Naive thymus-derived CD8-positive, alpha-beta T cell (primary cell): Measurements from ENCODE around the gene FBLN1. TPM values are rescaled to one million over a fixed set of nuclear protein-coding genes. Genes with fewer than 3 reads are reported as not detected.

Source experiments
- ATAC-seq, 2 donors: fragments of 150-1000 bp; cut with Tn5 transposase in 1 of 2; sonication (Bioruptor Pico), chemical (Tn5 transposase) in 1 of 2; 1 replicate in 1 of 2; 2 replicates in 1 of 2; pipeline ENCODE4 v1.10.0; 2021; ENCODE audit warnings: mild to moderate bottlenecking in 2 of 2, moderate library complexity in 2 of 2
- POLR2A ChIA-PET: fragments of 350-600 bp; sonication (Branson Sonifier 250); formaldehyde crosslinking; loops from one replicate; lab custom pipeline; 2021; ENCODE audit warnings: antibody characterized with exemption; lab: Charles Lee
- DNase-seq, 10 donors: peaks; one replicate each; pipeline versions ENCODE4 v3.0.0 to v3.0.0-alpha.2; 2020 to 2022
- H3K27ac Mint-ChIP-seq, 10 donors: one replicate each; pipeline ENCODE4 v1.8.0; 2020 to 2022; ENCODE audit warnings: mild to moderate bottlenecking in 10 of 10, mixed read lengths in 10 of 10, moderate library complexity in 4 of 10, inconsistent platforms in 1 of 10
- H3K27me3 Mint-ChIP-seq, 5 donors: one replicate each; pipeline ENCODE4 v1.8.0; 2021 to 2022; ENCODE audit warnings: mixed read lengths in 5 of 5
- H3K36me3 Mint-ChIP-seq, 3 donors: one replicate each; pipeline ENCODE4 v1.8.0; 2020 to 2022; ENCODE audit warnings: mixed read lengths in 3 of 3, mild to moderate bottlenecking in 2 of 3, inconsistent platforms in 1 of 3
- H3K4me1 Mint-ChIP-seq, 4 donors: one replicate each; pipeline ENCODE4 v1.8.0; 2021 to 2022; ENCODE audit warnings: mixed read lengths in 4 of 4
- H3K4me3 Mint-ChIP-seq, 10 donors: one replicate each; pipeline ENCODE4 v1.8.0; 2020 to 2022; ENCODE audit warnings: mild to moderate bottlenecking in 10 of 10, mixed read lengths in 10 of 10, moderate library complexity in 6 of 10, inconsistent platforms in 1 of 10
- H3K9me3 Mint-ChIP-seq, 9 donors: one replicate each; pipeline ENCODE4 v1.8.0; 2020 to 2022; ENCODE audit warnings: mixed read lengths in 9 of 9, mild to moderate bottlenecking in 3 of 9, inconsistent platforms in 1 of 9, moderate library complexity in 1 of 9
- polyA plus RNA-seq, 3 donors: library from polyadenylated mRNA; unstranded; fragments of 300-500 nt; fragmentation: Illumina TruSeq; gene quantifications; one replicate each; pipeline ENCODE4 v1.2.3, GENCODE V29; 2021
- total RNA-seq, 8 experiments: library from RNA in 2 of 8; stranded (reverse) in 2 of 8; gene quantifications; one replicate each; pipeline ENCODE4 v1.2.3 and lab custom pipeline; 2021 to 2026

FBLN1 gene
- total and polyA plus RNA-seq, 5 experiments from 2014 or later, result not detected

- no peak for DNase-seq
- Mint-ChIP-seq H3K27ac (peak overlapping the region in 7 of 10 donors; percentile 32 to 87 (median 71)), H3K4me1 (peaks cover 9 to 19% (median 16%) of the 10 kb centered on the region in 4 donors), H3K9me3 (peaks cover 0 to 9% (median 4%) of the 10 kb centered on the region in 9 donors), H3K36me3 (peaks cover 0 to 4% (median 0%) of the 10 kb centered on the region in 3 donors), H3K4me3 (peak overlapping the region in 1 of 10 donors; percentile 41), H3K27me3 (peaks cover 0 to 9% (median 3%) of the 10 kb centered on the region in 5 donors)
- no peak for ATAC-seq
- POLR2A ChIA-PET, result no interaction called here
These were observed 79.7 kb downstream of the FBLN1 start for GRCh38 chr22:45582236-45582954.

- Mint-ChIP-seq H3K4me3 (peak overlapping the region in 1 of 10 donors; percentile 41), H3K9me3 (peaks cover 0 to 9% (median 4%) of the 10 kb centered on the region in 9 donors)
- POLR2A ChIA-PET, result interaction anchor here (1.6 kb wide), 1 partner anchor 11 kb away, joined by 3 read pairs; no protein-coding TSS in a partner anchor
These were observed 80.3 kb downstream of the FBLN1 start for GRCh38 chr22:45582955-45583320.

GRCh38 chr22:45583504-45583903 is 80.8 kb downstream of the FBLN1 start:
- ATAC-seq (no peak), DNase-seq (peak in 4 of 10 donors; percentile 2 to 36 (median 24))
- Mint-ChIP-seq H3K4me3 (peak overlapping the region in 4 of 10 donors; percentile 16 to 41 (median 34)), H3K36me3 (peaks cover 0 to 4% (median 0%) of the 10 kb centered on the region in 3 donors), H3K27me3 (peaks cover 4 to 10% (median 6%) of the 10 kb centered on the region in 5 donors), H3K27ac (peak overlapping the region; percentile 14 to 92 (median 68)), H3K9me3 (peaks cover 0 to 9% (median 4%) of the 10 kb centered on the region in 9 donors), H3K4me1 (peaks cover 11 to 18% (median 14%) of the 10 kb centered on the region in 4 donors)
- POLR2A ChIA-PET, result interaction anchor here (1.6 kb wide), 1 partner anchor 10 kb away, joined by 3 read pairs; no protein-coding TSS in a partner anchor

More at GRCh38 chr22:45582955-45583320, 80.3 kb downstream of the FBLN1 start:
- peaks cover 11 to 18% (median 15%) of the 10 kb centered on the region in 4 donors for H3K4me1 Mint-ChIP-seq
- peaks cover 4 to 9% (median 7%) of the 10 kb centered on the region in 5 donors for H3K27me3 Mint-ChIP-seq
- no peak for ATAC-seq
- peak overlapping the region in 9 of 10 donors; percentile 25 to 87 (median 71) for H3K27ac Mint-ChIP-seq
- H3K36me3 Mint-ChIP-seq, result peaks cover 0 to 4% (median 0%) of the 10 kb centered on the region in 3 donors
- no peak for DNase-seq

- ATAC-seq (no peak), DNase-seq (no peak)
- Mint-ChIP-seq H3K27ac (peak overlapping the region in 2 of 10 donors; percentile 86 to 92), H3K4me1 (peaks cover 11 to 18% (median 14%) of the 10 kb centered on the region in 4 donors), H3K36me3 (peaks cover 0 to 4% (median 0%) of the 10 kb centered on the region in 3 donors), H3K4me3 (no peak overlapping the region), H3K27me3 (peaks cover 4 to 10% (median 6%) of the 10 kb centered on the region in 5 donors), H3K9me3 (peaks cover 0 to 9% (median 4%) of the 10 kb centered on the region in 9 donors)
- POLR2A ChIA-PET, result interaction anchor here (1.6 kb wide), 1 partner anchor 9 kb away, joined by 3 read pairs; no protein-coding TSS in a partner anchor
These were observed 81.5 kb downstream of the FBLN1 start for GRCh38 chr22:45584121-45584570.

GRCh38 chr22:45584621-45585436 is 82.1 kb downstream of the FBLN1 start:
- Mint-ChIP-seq H3K27me3 (peaks cover 4 to 10% (median 6%) of the 10 kb centered on the region in 5 donors), H3K4me1 (peaks cover 11 to 18% (median 14%) of the 10 kb centered on the region in 4 donors), H3K27ac (peak overlapping the region in 1 of 10 donors; percentile 14), H3K9me3 (peaks cover 0 to 9% (median 4%) of the 10 kb centered on the region in 9 donors), H3K4me3 (no peak overlapping the region), H3K36me3 (peaks cover 0 to 4% (median 0%) of the 10 kb centered on the region in 3 donors)
- ATAC-seq (no peak), DNase-seq (no peak)
- POLR2A ChIA-PET, result interaction anchor here (1.6 kb wide), 1 partner anchor 9 kb away, joined by 3 read pairs; no protein-coding TSS in a partner anchor

GRCh38 chr22:45585437-45585755 is 82.7 kb downstream of the FBLN1 start:
- H3K4me3 Mint-ChIP-seq, result no peak overlapping the region
- POLR2A ChIA-PET, result no interaction called here
- H3K27me3 Mint-ChIP-seq, result peaks cover 4 to 10% (median 6%) of the 10 kb centered on the region in 5 donors
- H3K9me3 Mint-ChIP-seq, result peaks cover 0 to 9% (median 4%) of the 10 kb centered on the region in 9 donors
- no peak overlapping the region for H3K27ac Mint-ChIP-seq
- H3K4me1 Mint-ChIP-seq, result peaks cover 11 to 18% (median 14%) of the 10 kb centered on the region in 4 donors
- H3K36me3 Mint-ChIP-seq, result peaks cover 0 to 4% (median 0%) of the 10 kb centered on the region in 3 donors
- DNase-seq (no peak), ATAC-seq (no peak)

GRCh38 chr22:45585946-45586540 is 83.4 kb downstream of the FBLN1 start:
- peaks cover 0 to 9% (median 4%) of the 10 kb centered on the region in 9 donors for H3K9me3 Mint-ChIP-seq
- ATAC-seq (no peak), DNase-seq (no peak)
- peaks cover 4 to 10% (median 6%) of the 10 kb centered on the region in 5 donors for H3K27me3 Mint-ChIP-seq
- POLR2A ChIA-PET, result no interaction called here
- H3K4me3 Mint-ChIP-seq, result no peak overlapping the region
- H3K4me1 Mint-ChIP-seq, result peaks cover 11 to 18% (median 14%) of the 10 kb centered on the region in 4 donors
- peaks cover 0 to 4% (median 0%) of the 10 kb centered on the region in 3 donors for H3K36me3 Mint-ChIP-seq
- no peak overlapping the region for H3K27ac Mint-ChIP-seq

GRCh38 chr22:45586651-45587405 is 84.1 kb downstream of the FBLN1 start:
- Mint-ChIP-seq H3K36me3 (peaks cover 0 to 4% (median 0%) of the 10 kb centered on the region in 3 donors), H3K9me3 (peaks cover 0 to 9% (median 4%) of the 10 kb centered on the region in 9 donors), H3K27ac (no peak overlapping the region), H3K27me3 (peaks cover 4 to 10% (median 6%) of the 10 kb centered on the region in 5 donors), H3K4me3 (no peak overlapping the region), H3K4me1 (peaks cover 11 to 18% (median 14%) of the 10 kb centered on the region in 4 donors)
- no peak for ATAC-seq
- POLR2A ChIA-PET, result no interaction called here
- no peak for DNase-seq

- Mint-ChIP-seq H3K36me3 (peaks cover 0 to 4% (median 0%) of the 10 kb centered on the region in 3 donors), H3K4me1 (peaks cover 9 to 13% (median 10%) of the 10 kb centered on the region in 4 donors), H3K27ac (peak overlapping the region in 1 of 10 donors; percentile 63), H3K27me3 (peaks cover 4 to 11% (median 6%) of the 10 kb centered on the region in 5 donors), H3K9me3 (peaks cover 0 to 9% (median 4%) of the 10 kb centered on the region in 9 donors), H3K4me3 (no peak overlapping the region)
- POLR2A ChIA-PET, result no interaction called here
- DNase-seq (no peak), ATAC-seq (no peak)
These were observed 85.2 kb downstream of the FBLN1 start for GRCh38 chr22:45587638-45588505.

GRCh38 chr22:45589556-45589955 is 86.9 kb downstream of the FBLN1 start:
- no peaks in the 10 kb centered on the region for H3K36me3 Mint-ChIP-seq
- no peak overlapping the region for H3K4me3 Mint-ChIP-seq
- H3K4me1 Mint-ChIP-seq, result peaks cover 0 to 4% (median 0%) of the 10 kb centered on the region in 4 donors
- DNase-seq (no peak), ATAC-seq (no peak)
- no peak overlapping the region for H3K27ac Mint-ChIP-seq
- peaks cover 4 to 13% (median 6%) of the 10 kb centered on the region in 5 donors for H3K27me3 Mint-ChIP-seq
- no peaks in the 10 kb centered on the region for H3K9me3 Mint-ChIP-seq
- POLR2A ChIA-PET, result no interaction called here
